MCF 10A (cell line): Measurements from ENCODE around the gene ARTN. TPM values are rescaled to one million over a fixed set of nuclear protein-coding genes. Genes with fewer than 3 reads are reported as not detected.

ENCODE experiments used
- BruUV-seq: library from RNA; stranded (reverse); fragments of 400-500 nt; replicated peaks from 2 replicates; lab custom pipeline; 2021; lab: Mats Ljungman, UMichigan
- CTCF ChIA-PET: fragments of 300-600 bp; sonication (Branson Sonifier 250); formaldehyde crosslinking; extraction: SDS; loops from one replicate; lab custom pipeline; 2021; ENCODE audit warnings: antibody characterized with exemption, inconsistent platforms; lab: Yijun Ruan, JAX
- POLR2A ChIA-PET: fragments of 300-600, 350-650 bp; sonication (Branson Sonifier 250); formaldehyde crosslinking; extraction: SDS; loops from one replicate; lab custom pipeline; 2020; ENCODE audit warnings: antibody characterized with exemption, inconsistent platforms; lab: Yijun Ruan, JAX
- DNase-seq: peaks from one replicate; pipeline ENCODE4 v3.0.0-alpha.2; 2018; ENCODE audit not compliant: unreplicated experiment
- H3K27ac Mint-ChIP-seq: one replicate; pipeline ENCODE4 v1.8.0; 2022; ENCODE audit warnings: mild to moderate bottlenecking, low read depth, mixed read lengths; ENCODE audit not compliant: unreplicated experiment
- H3K27me3 Mint-ChIP-seq: one replicate; pipeline ENCODE4 v1.8.0; 2022; ENCODE audit warnings: mixed read lengths; ENCODE audit not compliant: insufficient read depth, unreplicated experiment
- H3K36me3 Mint-ChIP-seq: one replicate; pipeline ENCODE4 v1.8.0; 2022; ENCODE audit warnings: mild to moderate bottlenecking, moderate library complexity, mixed read lengths; ENCODE audit not compliant: insufficient read depth, unreplicated experiment
- H3K4me1 Mint-ChIP-seq: one replicate; pipeline ENCODE4 v1.8.0; 2022; ENCODE audit warnings: mixed read lengths; ENCODE audit not compliant: insufficient read depth, unreplicated experiment
- H3K4me3 Mint-ChIP-seq: one replicate; pipeline ENCODE4 v1.8.0; 2022; ENCODE audit warnings: mild to moderate bottlenecking, moderate library complexity, mixed read lengths; ENCODE audit not compliant: unreplicated experiment
- H3K9me3 Mint-ChIP-seq: one replicate; pipeline ENCODE4 v1.8.0; 2022; ENCODE audit warnings: mixed read lengths; ENCODE audit not compliant: unreplicated experiment
- intact Hi-C: fragments of 100-400 bp; cut with micrococcal nuclease; formaldehyde crosslinking; loops from 2 replicates; pipeline ENCODE4 v1.14.1; 2022
- total RNA-seq: library from RNA; stranded (reverse); gene quantifications from 2 replicates; pipeline ENCODE4 v1.2.3, GENCODE V29; 2022
- TF ChIP-seq, protein P1 (sequence below): fragments of 200-600 bp; IDR thresholded peaks from one replicate; pipeline ENCODE4 v1.8.0; 2022; ENCODE audit warnings: antibody characterized with exemption, mild to moderate bottlenecking; ENCODE audit not compliant: unreplicated experiment

The ARTN gene
- total RNA-seq, 1 experiment from 2014 or later: 1.9 TPM

DNA sequence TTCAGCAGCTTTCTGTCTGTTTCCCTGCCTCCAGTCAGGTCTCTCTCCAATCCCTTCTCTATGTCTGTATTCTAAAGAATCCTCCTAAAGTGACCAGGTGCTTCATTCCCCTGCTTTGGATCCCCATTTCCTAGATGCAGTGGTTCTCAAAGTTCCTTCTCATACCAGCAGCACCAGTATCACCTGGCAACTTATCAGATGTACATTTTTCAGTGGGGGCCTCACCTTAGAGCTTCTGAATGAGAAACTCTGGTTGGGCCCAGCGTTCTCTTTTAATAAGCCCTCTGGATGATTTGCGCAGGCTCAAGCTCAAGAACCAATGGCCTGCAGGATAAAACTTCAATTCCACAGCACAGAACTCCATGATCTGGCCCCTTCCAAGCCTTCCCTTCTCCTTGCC is 25.4 kb upstream of the ARTN start:
- TF ChIP-seq, protein P1, sequence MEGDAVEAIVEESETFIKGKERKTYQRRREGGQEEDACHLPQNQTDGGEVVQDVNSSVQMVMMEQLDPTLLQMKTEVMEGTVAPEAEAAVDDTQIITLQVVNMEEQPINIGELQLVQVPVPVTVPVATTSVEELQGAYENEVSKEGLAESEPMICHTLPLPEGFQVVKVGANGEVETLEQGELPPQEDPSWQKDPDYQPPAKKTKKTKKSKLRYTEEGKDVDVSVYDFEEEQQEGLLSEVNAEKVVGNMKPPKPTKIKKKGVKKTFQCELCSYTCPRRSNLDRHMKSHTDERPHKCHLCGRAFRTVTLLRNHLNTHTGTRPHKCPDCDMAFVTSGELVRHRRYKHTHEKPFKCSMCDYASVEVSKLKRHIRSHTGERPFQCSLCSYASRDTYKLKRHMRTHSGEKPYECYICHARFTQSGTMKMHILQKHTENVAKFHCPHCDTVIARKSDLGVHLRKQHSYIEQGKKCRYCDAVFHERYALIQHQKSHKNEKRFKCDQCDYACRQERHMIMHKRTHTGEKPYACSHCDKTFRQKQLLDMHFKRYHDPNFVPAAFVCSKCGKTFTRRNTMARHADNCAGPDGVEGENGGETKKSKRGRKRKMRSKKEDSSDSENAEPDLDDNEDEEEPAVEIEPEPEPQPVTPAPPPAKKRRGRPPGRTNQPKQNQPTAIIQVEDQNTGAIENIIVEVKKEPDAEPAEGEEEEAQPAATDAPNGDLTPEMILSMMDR: no peak
- Mint-ChIP-seq H3K36me3 (peaks cover 6% of the 10 kb centered on the region), H3K27me3 (no peaks in the 10 kb centered on the region), H3K9me3 (no peaks in the 10 kb centered on the region), H3K27ac (no peak overlapping the region), H3K4me1 (peaks cover 14% of the 10 kb centered on the region), H3K4me3 (no peak overlapping the region)
- DNase-seq: no peak
- ChIA-PET CTCF (interaction anchor here (0.7 to 0.9 kb wide), 2 partner anchors 145 to 399 kb away, joined by 3 to 4 read pairs; no protein-coding TSS in a partner anchor), POLR2A (no interaction called here)
- intact Hi-C loops: no loop called here
- no TSS peak for BruUV-seq

DNA sequence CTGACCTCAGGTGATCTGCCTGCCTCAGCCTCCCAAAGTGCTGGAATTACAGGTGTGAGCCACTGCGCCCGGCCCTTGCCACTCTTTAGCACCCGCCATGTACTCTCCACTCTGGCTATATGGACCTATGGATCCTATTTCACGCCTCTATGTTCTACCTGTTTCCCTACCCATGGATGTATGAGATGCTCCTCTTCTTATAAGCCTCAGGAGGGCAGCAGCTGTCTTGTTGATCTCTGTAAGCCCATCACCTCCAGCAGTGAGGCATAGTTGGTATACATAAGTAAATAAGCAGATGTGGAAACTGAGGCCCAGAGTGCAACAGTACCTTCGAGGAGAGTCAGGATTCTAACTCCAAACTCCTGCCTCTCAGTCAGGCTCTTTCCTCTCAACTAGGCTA is 24.7 kb upstream of the ARTN start:
- Mint-ChIP-seq H3K27me3 (no peaks in the 10 kb centered on the region), H3K4me1 (peaks cover 14% of the 10 kb centered on the region), H3K4me3 (no peak overlapping the region), H3K27ac (no peak overlapping the region), H3K9me3 (no peaks in the 10 kb centered on the region), H3K36me3 (peaks cover 6% of the 10 kb centered on the region)
- peak; percentile 16 for DNase-seq
- TF ChIP-seq, protein P1: no peak
- BruUV-seq: no TSS peak
- intact Hi-C loops: loop anchor here (1.0 kb wide), 1 partner anchor 25 kb away; no protein-coding TSS in a partner anchor
- ChIA-PET CTCF (no interaction called here), POLR2A (no interaction called here)

DNA sequence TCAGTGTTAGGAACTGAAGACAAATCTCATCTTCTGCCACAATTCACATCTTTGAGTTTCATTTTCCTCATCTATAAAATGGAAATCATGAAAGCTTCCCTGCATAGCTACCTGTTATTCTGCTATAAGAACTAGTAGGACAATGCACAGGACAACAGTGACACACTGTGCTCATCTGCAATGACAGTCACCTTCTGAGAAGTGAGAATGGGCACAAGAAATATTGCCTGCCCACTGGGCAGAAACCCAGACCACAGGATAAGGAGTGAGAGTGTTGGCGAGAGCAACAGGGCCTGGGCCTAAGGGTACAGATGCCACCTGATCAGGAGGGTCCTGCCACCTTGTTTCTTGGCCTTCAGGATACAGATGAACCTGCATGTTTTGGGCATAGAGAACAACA is 23.3 kb upstream of the ARTN start:
- TF ChIP-seq, protein P1: no peak
- Mint-ChIP-seq H3K4me1 (peaks cover 21% of the 10 kb centered on the region), H3K27me3 (no peaks in the 10 kb centered on the region), H3K27ac (no peak overlapping the region), H3K4me3 (no peak overlapping the region), H3K9me3 (no peaks in the 10 kb centered on the region), H3K36me3 (peaks cover 6% of the 10 kb centered on the region)
- ChIA-PET CTCF (interaction anchor here (5.1 kb wide), 1 partner anchor 24 kb away, joined by 39 read pairs; the partner anchor contains the start of gene ARTN), POLR2A (no interaction called here)
- DNase-seq: no peak
- no TSS peak for BruUV-seq
- intact Hi-C loops: no loop called here

DNA sequence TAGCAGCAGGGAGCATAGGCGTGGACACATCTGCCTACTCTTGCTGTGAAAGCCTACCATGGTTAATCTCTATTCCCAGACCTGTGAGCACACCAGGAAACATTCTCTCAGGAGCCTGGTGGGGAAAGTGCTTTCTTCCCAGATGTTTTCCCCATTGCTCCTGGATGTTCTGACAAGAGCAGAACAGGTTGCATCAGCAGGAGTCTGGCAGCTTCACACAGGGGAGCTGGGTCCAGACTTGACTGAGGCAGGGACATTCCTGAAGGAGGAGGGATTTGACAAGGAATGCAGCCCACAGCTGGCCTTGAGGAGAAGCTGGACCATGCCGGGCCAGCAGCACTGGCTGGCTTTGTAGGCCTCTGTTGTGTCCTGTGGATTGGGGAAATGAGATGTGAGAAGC is 21.0 kb upstream of the ARTN start:
- intact Hi-C loops: no loop called here
- no TSS peak for BruUV-seq
- DNase-seq: peak; percentile 69
- CTCF ChIA-PET: interaction anchor here (1.0 to 5.1 kb wide), 6 partner anchors 9 to 148 kb away, joined by 3 to 39 read pairs (median 5); partner anchors contain the start of gene ARTN
- no peak overlapping the region for H3K4me3 Mint-ChIP-seq
- POLR2A ChIA-PET: interaction anchor here (0.5 to 2.1 kb wide), 11 partner anchors 12 to 366 kb away, joined by 3 to 13 read pairs (median 4); partner anchors contain the start of genes ARTN, ATP6V0B and KDM4A
- no peaks in the 10 kb centered on the region for H3K27me3 Mint-ChIP-seq
- no peaks in the 10 kb centered on the region for H3K9me3 Mint-ChIP-seq
- H3K36me3 Mint-ChIP-seq: peaks cover 2% of the 10 kb centered on the region
- TF ChIP-seq, protein P1: no peak
- peak overlapping the region; percentile 68 for H3K27ac Mint-ChIP-seq
- H3K4me1 Mint-ChIP-seq: peaks cover 24% of the 10 kb centered on the region
